ENCODE results near the gene TRIM50.

GRCh38 chr7:73358590-73359275 is 30.9 kb upstream of the TRIM50 start:
- TF ChIP-seq REST (IDR thresholded peaks at IDR 0.05; ENCODE audit: borderline replicate concordance) (no peak), CTCF (IDR thresholded peaks at IDR 0.05; ENCODE audit: poor library complexity, severe bottlenecking) (no peak)
